NCI-H128 (cell line): ENCODE measurements around the gene MAP1LC3B.

ENCODE experiments used
- DNase-seq: peaks from one replicate; lab custom pipeline; 2025; ENCODE audit not compliant: unreplicated experiment; lab: John Stamatoyannopoulos, UW

Gene MAP1LC3B

DNA sequence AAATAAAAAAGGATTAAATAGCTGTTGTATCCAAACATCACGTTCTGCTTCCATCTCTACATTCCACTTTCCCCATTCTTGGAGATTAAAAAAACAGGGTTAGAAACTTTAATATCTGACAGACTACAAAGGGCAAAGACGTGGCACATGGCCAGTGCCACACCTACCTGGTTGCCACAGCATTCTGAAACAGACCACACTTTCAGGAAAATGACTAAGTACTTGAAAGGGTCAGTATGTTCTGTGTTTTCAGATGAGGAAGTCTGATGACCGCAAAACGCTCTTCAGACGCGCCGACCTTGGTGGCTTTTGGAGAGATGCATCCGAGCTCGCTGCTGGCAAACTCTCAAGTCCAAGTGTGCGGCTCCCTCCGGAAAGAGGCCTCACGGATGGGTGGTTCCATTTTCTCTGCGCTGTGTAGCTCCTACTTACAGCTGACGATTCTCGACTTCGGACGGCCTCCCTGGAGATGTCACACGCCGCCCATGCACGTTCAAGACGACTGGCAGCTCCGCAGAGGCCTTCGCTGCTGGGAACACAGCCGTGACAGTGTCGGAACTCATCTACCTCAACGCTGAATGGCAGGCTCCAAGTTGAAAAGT lies 15.5 kb downstream of the MAP1LC3B start:
- DNase-seq = no peak

DNA sequence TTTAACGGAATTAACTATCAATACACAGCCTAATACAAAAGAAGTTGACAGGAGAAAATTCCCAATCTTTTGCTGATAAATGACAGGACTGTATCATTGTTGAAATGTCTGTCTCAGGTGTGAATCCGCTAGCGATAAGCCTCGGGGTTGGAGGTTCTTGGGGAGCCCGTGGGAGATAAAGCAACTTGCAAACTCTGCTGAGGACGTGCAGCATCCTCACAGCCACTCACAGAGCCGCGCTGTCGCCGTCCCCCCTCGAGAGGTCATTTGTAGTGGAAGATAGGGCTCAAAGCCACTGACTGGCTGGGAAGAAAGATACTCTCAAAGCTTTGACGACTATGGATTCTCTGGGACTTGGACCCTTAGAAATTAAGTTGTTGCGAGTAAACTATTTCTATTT lies 17.0 kb downstream of the MAP1LC3B start:
- DNase-seq = no peak

DNA sequence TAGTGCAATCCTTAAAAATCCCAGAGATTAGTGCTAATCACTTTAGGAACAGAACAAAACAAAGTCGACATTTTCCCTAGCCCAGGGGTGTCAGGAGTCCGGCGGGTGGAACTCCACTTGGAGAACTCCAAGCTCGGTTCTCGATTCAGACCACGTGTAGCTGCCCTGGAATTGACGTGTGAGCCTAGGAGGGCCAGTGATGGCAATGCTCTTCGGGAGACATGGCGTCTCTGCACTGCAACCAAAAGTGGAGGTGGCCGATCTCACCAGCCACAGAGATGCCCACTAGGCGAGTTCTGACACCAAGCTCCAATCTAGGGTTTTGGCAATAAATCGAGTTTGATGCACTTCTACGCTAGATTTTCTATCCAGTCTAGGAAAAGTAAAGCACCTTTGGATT lies 17.6 kb downstream of the MAP1LC3B start:
- no peak for DNase-seq

DNA sequence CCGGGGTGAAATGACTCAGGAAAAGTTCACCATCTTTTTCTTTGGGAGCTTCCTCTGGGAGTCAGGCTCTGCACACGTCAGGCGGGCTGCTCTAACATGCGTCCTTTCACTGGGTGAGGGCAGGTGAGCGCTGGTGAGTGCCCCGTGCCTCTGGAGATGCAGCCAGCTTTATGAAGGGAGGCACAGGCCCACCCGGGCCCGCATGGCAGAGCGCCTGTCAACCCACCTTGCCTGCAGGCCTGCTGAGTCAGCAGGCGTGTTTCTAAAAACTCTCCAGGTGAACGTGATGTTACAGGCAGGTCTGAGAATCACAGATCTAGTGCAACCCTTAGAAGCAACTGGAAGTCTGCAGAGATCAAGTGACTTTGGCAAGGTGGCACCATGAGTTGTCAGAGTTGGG lies 18.4 kb downstream of the MAP1LC3B start:
- no peak for DNase-seq

DNA sequence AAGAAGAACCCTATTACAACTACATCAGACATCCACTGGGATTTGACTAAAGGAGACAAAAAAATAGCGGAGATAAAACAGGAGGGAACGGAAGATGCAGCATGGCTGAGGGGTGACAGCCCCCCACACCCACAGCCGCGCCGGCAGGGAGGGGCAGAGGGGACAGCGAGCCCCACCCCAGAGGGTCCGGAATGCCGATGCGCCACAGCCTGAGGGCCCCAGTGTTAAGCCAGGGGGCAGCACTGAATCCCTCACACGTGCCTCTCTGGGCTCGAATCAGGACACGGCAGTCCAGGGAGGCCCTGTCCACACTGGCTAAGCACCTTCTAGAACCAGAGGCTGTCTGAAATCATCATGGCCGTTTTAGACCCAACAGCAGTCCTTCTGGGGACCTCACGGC lies 18.8 kb downstream of the MAP1LC3B start:
- no peak for DNase-seq

DNA sequence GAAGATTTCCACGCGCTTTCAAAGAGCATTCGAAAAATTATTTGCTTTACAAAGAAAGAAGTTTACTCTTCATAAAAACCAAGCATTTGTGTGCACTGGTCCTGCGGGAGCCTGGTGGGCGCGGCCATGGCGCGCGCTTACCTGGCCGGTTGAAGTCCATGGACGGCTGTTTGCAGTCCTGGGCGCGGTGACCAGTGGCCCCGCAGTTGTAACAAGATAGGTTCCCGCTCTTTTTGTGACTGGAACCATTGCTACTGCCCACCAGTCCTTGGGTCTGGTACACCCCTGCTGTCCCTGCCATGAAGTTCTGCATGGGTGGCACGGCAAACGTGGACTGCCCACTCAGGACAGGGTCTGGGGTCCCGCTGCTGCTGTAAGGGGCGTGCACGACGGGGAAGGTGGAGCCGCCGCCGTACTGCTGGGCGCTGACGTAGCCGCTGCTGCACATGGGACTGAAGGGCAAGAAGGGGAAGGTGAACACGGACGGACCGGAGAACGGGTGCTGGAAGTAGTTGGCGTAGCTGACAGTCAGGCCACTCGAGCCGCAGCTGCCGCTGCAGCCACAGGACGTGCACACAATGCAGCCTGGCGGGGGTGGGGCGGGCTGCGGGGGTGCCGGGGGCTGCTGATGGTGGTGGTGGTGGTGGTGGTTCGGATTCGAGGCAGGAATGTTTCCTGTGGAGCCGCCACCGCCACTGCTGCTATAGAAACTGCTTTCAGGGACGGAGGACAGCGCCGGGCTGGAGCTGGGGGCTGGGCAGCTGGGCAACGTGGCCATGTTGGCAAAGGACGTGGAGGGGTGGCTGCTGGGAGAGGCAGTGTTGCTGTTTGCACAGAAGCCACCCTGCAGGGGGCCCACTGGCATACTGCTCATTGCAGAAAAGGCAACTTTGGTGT lies 19.5 kb downstream of the MAP1LC3B start:
- no peak for DNase-seq

DNA sequence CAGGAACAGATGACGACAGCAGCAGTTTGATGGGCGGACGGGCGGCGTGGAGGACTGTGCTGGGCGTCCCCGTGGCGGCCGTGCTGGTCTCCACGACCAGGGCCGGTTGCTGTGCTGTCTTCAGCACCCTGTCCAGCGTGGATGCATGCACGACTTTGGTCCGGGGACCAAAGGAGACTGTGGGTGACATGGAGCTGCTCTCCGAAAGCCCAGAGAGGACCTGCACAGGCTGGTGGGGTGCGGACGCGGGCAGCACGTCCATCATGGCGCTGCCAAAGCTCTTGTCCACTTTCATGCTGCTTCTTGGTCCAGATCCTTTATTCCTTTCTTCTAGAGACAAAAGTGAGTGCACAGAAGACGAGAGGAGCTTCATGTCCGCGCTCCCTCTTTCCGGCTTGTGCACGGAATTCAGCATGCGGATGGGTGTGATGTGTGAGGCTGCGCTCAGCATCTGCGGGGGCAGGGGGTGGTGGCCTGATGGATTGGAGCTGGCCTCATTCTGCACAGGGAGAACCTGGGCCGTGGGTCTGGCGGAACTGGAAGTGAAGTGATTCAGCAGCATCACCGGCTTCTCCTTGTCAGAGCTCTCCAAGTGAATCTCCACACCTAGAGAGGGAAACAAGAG lies 20.3 kb downstream of the MAP1LC3B start:
- DNase-seq = no peak

DNA sequence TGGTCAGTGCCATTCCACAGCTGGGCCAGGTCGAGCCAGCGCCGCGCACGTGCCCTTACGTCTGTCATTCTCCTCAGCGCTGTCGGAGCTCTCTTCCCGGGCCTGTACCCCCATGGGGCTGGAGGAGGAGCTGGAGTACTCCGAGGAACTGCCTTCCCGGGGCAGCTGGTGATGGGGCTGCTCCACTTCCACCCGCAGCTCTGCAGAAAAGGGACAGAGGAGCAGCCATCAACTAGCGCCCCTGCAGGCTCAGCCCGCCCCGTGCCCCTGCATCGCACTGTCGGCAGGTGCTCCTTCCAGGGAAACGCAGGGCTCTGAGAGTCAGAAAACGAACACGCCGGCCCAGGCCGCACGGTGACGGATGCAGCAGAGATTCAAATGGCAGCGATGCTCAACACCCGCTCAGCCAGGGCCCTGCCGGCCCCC lies 20.9 kb downstream of the MAP1LC3B start:
- no peak for DNase-seq

DNA sequence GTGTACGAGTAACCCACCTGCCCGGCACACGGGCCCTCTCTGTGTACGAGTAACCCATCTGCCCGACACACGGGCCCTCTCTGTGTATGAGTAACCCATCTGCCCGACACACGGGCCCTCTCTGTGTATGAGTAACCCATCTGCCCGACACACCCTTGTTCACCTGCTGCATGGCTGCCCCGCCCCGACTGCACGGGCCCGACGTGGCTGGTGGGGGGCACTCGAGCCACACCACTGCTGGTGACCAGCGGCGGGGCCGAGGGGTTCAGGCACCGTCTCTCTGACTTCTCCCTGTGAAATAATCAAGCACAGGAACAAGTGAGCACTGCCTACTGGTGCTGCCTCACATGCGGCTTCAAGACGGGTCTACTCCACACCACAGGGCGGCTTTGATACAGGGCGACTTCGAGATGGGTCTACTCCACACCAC lies 22.1 kb downstream of the MAP1LC3B start:
- DNase-seq = no peak

DNA sequence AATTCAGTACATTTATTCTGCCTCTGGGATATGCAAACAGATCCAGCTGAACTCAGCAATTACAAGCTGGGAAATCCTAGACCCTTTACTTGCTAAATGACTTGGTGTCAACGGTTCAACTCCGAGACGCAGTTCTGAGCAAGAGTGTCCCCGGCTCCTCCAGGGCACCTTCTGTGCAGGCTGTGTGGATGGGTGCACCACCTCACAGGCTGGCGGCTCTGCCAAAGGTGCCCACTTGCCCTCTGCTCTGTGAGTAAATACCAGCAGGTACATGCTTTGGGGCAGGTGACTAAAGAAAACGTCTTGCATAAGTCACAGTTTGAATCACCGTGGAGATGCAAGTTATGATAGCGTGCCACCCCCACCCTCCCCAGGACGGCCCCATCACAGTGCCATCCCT lies 23.3 kb downstream of the MAP1LC3B start:
- DNase-seq = no peak

DNA sequence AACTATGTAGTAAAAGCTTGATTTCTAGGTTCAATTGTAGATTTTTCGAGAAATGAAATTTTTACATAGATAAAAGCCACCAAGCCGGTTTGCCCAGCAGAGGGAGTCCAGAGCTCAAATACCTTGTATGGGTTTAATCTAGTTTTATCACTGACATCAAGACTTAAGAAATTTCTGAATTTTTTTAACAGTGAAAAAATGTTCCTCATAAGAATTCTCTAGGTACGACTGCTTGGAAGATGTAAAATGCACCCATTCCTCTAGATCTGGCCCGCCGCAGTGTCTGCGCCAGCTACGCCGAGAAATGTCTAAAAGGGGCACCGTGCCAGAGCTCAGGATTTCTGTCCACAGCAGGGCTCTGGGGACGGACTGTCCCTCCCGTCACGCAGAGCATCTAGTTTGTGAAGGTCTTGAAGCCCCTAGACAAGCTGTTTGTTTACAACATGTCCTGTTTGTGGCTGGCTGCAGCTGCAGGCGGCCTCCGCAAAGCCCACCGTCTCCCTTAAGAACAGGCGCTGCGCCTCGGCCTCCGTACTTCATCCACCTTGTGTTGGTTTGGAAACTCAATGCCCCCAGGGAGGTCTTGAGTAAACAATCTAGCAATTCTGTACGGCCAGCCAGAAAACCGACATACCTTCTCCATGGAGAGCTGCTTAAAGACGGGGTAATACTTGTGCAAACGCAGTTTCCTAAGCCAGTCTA lies 24.8 kb downstream of the MAP1LC3B start:
- no peak for DNase-seq

DNA sequence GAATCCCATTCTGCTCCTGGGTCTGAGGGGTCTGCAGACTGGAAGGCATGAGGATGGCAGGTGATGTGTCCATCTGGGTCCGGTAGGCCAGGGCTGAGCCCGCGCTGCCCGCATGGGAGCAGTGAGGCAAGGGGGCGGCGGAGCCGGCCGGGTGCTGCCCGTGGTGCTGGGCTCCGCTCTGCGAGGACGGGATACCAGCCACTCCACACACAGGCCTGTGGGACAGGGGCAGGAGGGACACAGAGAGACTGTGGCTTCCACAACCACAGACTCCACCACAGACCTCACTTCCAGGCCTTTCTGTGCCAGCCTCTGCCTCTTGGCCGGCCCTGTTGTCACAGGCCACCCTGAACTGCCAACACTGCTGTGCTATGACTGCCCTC lies 25.4 kb downstream of the MAP1LC3B start:
- no peak for DNase-seq

DNA sequence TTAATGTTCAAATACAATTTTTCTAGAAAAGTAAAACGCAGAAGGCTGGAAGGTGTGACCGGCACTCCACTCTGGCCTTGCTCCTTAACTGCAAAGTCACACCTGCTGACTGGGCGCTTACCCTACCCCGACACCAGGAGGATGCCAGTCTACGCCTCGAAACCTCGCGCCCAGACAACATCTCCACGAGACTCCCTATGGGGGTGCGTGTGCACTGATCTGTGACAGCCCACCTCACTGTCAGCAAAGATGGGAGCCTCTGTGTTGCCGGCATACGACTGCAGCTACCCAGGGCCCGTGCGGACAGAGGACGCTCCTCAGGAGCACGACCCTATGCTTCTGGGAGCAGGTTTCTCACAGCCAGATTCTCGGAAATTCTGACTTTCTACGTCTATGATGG lies 26.1 kb downstream of the MAP1LC3B start:
- no peak for DNase-seq

DNA sequence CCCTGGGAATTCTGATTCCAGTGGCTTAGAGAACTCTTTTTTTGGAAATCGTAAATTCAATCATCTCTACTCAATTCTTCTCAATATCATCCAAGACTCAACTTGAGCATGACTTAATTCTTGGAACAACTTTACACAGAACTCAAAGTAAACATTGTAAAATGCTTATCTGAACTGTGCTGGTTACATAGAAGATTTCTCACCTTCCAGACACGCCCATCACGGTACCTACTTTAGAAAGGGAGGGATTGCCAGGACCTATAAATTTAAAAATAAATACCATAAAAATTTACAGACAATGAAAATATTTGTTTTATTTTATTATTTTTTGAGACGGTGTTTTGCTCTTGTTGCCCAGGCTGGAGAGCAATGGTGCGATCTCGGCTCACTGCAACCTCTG lies 26.5 kb downstream of the MAP1LC3B start:
- no peak for DNase-seq

DNA sequence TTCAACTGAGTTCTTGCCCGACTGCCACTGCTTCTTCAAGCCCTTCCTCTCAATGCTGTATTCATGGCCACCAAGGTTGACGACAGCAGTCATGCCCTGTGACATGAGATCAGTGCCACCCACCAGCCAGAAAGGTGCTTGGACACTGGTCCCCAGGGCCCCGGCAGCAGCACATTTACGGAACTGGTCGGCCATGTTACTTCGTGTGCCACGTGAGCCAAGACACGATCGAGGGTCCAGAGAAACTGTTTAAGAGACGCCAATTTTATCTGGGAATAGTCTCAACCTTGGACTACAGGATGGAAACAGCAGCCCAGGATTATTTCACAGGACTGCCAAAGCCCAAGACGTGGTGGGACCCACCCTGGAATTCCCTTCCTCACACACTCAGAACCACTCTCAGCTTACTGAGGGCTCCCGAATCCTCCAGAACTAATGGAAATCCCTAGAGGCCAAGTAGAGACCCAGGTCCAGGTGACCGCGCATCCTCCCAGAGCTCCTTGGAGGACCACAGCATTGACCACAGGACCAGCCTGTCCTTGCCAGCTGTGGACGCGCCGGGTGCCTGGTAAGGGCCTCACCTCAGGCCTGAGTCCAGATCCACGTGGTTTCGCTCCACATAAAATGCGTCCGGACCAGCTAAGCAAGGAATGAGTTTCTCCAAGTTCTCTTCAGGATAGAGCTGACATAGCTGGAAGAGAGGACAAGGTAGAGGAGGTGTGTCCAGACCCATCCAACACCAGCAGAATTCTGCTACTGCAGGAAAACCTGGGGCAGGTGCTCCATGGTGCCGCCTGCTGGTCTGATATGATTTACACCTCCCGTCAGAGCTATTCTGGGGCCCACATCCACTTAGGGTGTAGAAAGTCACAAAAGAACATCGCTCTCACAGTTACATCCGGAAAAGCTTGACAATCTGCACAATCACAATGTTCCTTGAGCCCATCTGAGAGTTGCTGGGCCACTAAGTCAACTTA lies 28.2 kb downstream of the MAP1LC3B start:
- DNase-seq = no peak

DNA sequence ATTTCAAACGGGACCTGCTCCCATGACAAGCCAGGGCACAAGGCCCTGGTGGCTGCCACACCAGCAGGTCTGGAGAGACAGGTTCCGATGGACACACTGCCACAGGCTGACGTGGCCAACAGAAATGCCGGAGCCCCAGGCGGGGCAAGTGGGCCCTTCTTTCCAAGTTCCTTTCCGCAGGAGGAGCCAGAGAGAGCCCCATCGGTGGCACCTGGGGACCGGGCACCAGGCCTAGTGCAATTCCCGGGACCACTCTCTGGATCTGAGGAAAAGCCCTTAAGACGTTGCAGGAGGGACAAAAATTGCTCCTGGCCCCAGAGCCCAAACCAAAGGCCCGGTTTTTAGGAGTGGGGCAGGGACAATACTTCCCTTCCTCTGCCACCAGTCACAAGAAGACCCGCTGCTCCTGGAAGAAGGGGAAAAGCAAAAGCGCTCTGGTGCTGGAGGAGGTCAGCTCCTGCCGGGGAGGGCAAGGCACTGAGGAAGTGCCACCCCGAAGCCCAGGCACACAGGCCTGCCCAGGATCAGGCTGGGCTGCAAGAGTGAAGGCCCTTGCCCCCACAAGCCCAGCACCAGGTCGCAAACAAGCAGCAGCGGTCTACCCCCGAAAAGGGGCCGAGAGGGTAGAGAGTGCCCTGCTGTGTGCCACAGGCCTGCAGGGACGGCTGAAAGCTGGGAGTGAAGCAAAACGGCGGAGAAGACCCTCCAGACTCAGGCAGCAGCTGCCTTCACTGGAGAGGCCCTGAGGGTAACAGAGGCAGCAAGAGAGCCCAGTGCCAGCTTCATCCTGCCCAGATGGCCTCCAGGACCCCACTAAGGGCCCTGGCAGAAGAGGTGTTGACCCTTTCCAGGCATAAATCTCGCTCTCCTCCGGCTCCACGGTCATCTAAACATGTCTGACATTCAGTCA lies 29.1 kb downstream of the MAP1LC3B start:
- no peak for DNase-seq

DNA sequence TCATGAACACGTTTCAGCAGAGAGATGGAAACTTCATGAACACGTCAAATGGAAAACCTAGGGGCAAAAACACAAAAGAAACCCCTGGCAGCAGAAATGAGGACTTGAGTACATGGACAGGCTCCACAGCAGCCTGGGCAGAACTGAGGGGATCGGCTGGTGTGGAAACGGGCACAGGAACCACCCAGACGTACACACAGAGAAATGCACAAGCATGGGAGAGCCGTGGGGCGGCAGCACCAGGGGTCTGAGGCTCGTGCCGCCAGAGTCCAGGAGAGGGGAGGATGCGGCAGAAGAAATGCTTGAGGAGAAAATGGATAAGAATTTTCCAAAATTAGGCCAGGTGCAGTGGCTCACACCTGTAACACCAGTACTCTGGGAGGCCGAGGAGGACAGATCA lies 30.0 kb downstream of the MAP1LC3B start:
- DNase-seq = no peak

DNA sequence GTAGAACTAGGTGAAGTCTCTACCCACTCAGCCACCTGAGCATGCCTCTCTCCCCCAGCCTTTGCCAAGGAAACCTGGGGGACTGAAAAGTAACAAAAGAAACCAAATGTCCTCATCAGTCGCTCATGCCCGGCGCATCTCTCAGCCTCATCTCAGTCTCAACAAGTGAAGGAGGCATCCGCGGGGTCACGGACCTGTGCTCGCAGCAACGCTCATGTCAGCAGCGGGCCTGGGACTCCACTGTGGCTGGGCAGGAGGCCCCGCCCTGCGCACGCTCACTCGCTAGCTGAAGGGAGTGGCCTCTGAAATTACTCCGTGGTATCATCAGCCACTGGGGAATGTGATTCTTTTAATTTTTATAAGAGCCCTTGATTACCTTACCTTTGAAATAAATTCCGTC lies 31.3 kb downstream of the MAP1LC3B start:
- no peak for DNase-seq

DNA sequence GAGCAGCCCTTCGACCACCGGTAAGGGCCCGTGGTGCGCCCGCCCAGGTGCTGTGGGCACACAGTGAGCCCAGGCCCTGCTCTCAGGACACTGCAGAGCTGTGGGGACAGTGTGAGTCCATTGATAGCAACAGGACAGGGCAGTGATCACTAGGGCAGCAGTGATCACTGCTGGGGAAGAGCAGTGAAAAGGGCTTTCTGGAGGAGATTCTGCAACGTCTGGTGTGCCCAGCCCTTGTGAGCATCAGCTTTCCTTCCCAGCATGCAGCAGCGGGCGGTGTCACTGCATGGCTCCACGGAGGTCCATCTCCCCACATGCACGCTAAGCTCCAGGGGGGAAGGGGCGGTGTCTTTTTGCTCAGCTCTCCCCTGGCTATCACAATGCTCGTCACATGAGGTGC lies 32.1 kb downstream of the MAP1LC3B start:
- DNase-seq = no peak
